Mesenchymal stem cell (in vitro differentiated cells and primary cell): Measurements from ENCODE around the gene TRHDE.
A peak's percentile ranks its signal among the peaks of the same experiment; 100 is the strongest.

Experiments used
- DNase-seq: peaks from one replicate; pipeline ENCODE4 v3.0.0-alpha.2; 2013
- H2AFZ ChIP-seq: one replicate; pipeline ENCODE4 v1.6.1; 2013; ENCODE audit warnings: low read depth, mild to moderate bottlenecking, control low read depth, inconsistent platforms, low read length, moderate library complexity
- H2AK5ac ChIP-seq: 2 replicates; pipeline ENCODE4 v1.6.1; 2013; ENCODE audit warnings: low read length, moderate library complexity, mild to moderate bottlenecking, inconsistent platforms; ENCODE audit not compliant: severe bottlenecking
- H2BK120ac ChIP-seq: one replicate; pipeline ENCODE4 v1.6.1; 2013; ENCODE audit warnings: low read depth, mild to moderate bottlenecking, inconsistent platforms, low read length, moderate library complexity
- H2BK12ac ChIP-seq, 2 experiments: one replicate each; pipeline ENCODE4 v1.6.1; 2013; ENCODE audit warnings: inconsistent platforms in 2 of 2, low read length in 2 of 2, mild to moderate bottlenecking in 2 of 2, moderate library complexity in 2 of 2, control low read depth in 1 of 2
- H2BK15ac ChIP-seq: one replicate; pipeline ENCODE4 v1.6.1; 2013; ENCODE audit warnings: mild to moderate bottlenecking, low read depth, inconsistent platforms; ENCODE audit not compliant: poor library complexity, severe bottlenecking
- H2BK5ac ChIP-seq: 2 replicates; pipeline ENCODE4 v1.6.1; 2013; ENCODE audit warnings: low read depth, mild to moderate bottlenecking, low read length, control low read depth, inconsistent platforms; ENCODE audit not compliant: poor library complexity, severe bottlenecking
- H3K14ac ChIP-seq, 2 experiments: one replicate each; pipeline ENCODE4 v1.6.1; 2013; ENCODE audit warnings: inconsistent platforms in 2 of 2, low read length in 2 of 2, control low read depth in 1 of 2, mild to moderate bottlenecking in 1 of 2, moderate library complexity in 1 of 2
- H3K18ac ChIP-seq, 2 experiments: one replicate each; pipeline ENCODE4 v1.6.1; 2013; ENCODE audit warnings: inconsistent platforms in 2 of 2, low read length in 2 of 2, control low read depth in 1 of 2, low read depth in 1 of 2, mild to moderate bottlenecking in 1 of 2
- H3K23ac ChIP-seq, 2 experiments: one replicate each; pipeline ENCODE4 v1.6.1; 2013; ENCODE audit warnings: inconsistent platforms in 2 of 2, low read length in 2 of 2, mild to moderate bottlenecking in 2 of 2, moderate library complexity in 2 of 2, control low read depth in 1 of 2
- H3K27ac ChIP-seq: 2 replicates; pipeline ENCODE4 v1.5.1; 2013; ENCODE audit warnings: mild to moderate bottlenecking, moderate library complexity, low read length, control low read depth, inconsistent platforms; ENCODE audit not compliant: poor library complexity, severe bottlenecking
- H3K27me3 ChIP-seq, 2 experiments: 2 replicates each; pipeline versions ENCODE4 v1.6.1 to v1.7.0; 2013; ENCODE audit warnings: low read length in 2 of 2, mild to moderate bottlenecking in 2 of 2, moderate library complexity in 2 of 2, control low read depth in 1 of 2, inconsistent platforms in 1 of 2; ENCODE audit not compliant: control insufficient read depth in 1 of 2, insufficient read depth in 1 of 2
- H3K36me3 ChIP-seq, 2 experiments: 2 replicates each; pipeline versions ENCODE4 v1.6.1 to v1.7.0; 2013; ENCODE audit warnings: low read length in 2 of 2, control low read depth in 1 of 2, inconsistent platforms in 1 of 2, low read depth in 1 of 2, mild to moderate bottlenecking in 1 of 2; ENCODE audit not compliant: insufficient read depth in 2 of 2, control insufficient read depth in 1 of 2
- H3K4ac ChIP-seq, 2 experiments: one replicate each; pipeline ENCODE4 v1.6.1; 2013; ENCODE audit warnings: inconsistent platforms in 2 of 2, low read length in 2 of 2, mild to moderate bottlenecking in 2 of 2, moderate library complexity in 2 of 2, control low read depth in 1 of 2, low read depth in 1 of 2
- H3K4me1 ChIP-seq: 2 replicates; pipeline ENCODE4 v1.6.1; 2013; ENCODE audit warnings: low read depth, low read length, control low read depth; ENCODE audit not compliant: control insufficient read depth, insufficient read depth
- H3K4me2 ChIP-seq: 2 replicates; pipeline ENCODE4 v1.6.1; 2013; ENCODE audit warnings: low read length, mild to moderate bottlenecking, inconsistent platforms; ENCODE audit not compliant: poor library complexity, severe bottlenecking
- H3K4me3 ChIP-seq, 2 experiments: 2 replicates each; pipeline versions ENCODE4 v1.5.1 to v1.7.0; 2013; ENCODE audit warnings: low read length in 2 of 2, mild to moderate bottlenecking in 2 of 2, control low read depth in 1 of 2, low read depth in 1 of 2; ENCODE audit not compliant: insufficient read depth in 1 of 2
- H3K79me1 ChIP-seq: replicated peaks from 2 replicates; pipeline ENCODE4 v1.6.1; 2013; ENCODE audit warnings: mild to moderate bottlenecking, control low read depth, low read length, inconsistent platforms; ENCODE audit not compliant: poor library complexity, severe bottlenecking
- H3K9ac ChIP-seq: 2 replicates; pipeline ENCODE4 v1.7.0; 2013; ENCODE audit warnings: mild to moderate bottlenecking, low read length, moderate library complexity
- H3K9me3 ChIP-seq: 2 replicates; pipeline ENCODE4 v1.7.0; 2013; ENCODE audit warnings: mild to moderate bottlenecking, low read length; ENCODE audit not compliant: control insufficient read depth
- H4K8ac ChIP-seq: one replicate; pipeline ENCODE4 v1.6.1; 2013; ENCODE audit warnings: inconsistent platforms, mild to moderate bottlenecking, low read length, moderate library complexity
- H4K91ac ChIP-seq: one replicate; pipeline ENCODE4 v1.6.1; 2013; ENCODE audit warnings: mild to moderate bottlenecking, low read length, inconsistent platforms
- WGBS: methylation state at CpG from one replicate; pipeline ENCODE4 v1.1.7; 2013; ENCODE audit warnings: mixed read lengths; 5-methylcytosine and 5-hydroxymethylcytosine counted together

TRHDE gene

DNA sequence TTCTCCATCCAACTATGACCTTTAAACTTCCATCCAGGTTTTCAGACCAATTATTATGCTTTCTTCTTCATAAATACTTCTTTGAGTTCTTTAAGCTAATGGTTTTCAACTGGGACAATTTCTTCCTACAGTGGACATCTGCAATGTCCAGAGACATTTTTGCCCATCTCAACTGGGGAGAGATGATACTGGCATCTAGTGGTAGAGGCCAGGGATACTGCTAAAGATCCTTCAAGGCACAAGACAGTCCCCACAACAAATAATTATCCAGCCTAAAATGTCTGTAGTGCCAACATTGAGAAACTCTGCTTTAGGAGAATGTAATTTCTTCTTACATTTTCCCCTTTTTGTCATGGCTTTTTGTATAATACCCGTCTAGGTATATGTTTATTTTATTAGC is 10.6 kb downstream of the TRHDE start:
- no peak overlapping the region for H3K4me3 ChIP-seq
- no peak overlapping the region for H3K9ac ChIP-seq
- no peak overlapping the region for H3K27ac ChIP-seq
- no peak overlapping the region for H2AFZ ChIP-seq
- H3K18ac ChIP-seq: no peak overlapping the region
- no peaks in the 10 kb centered on the region for H3K36me3 ChIP-seq
- no peak overlapping the region for H2BK5ac ChIP-seq
- H3K79me1 ChIP-seq: peaks cover 2% of the 10 kb centered on the region
- no peak overlapping the region for H3K14ac ChIP-seq
- H3K4me1 ChIP-seq: peaks cover 4% of the 10 kb centered on the region
- WGBS: no CpG with 5 or more reads among the region's 1 CpG
- H4K91ac ChIP-seq: no peak overlapping the region
- peak; percentile 55 for DNase-seq
- no peak overlapping the region for H3K4ac ChIP-seq
- H3K23ac ChIP-seq: no peak overlapping the region
- no peaks in the 10 kb centered on the region for H3K9me3 ChIP-seq
- H2BK15ac ChIP-seq: no peak overlapping the region
- no peak overlapping the region for H3K4me2 ChIP-seq
- H4K8ac ChIP-seq: no peak overlapping the region
- no peak overlapping the region for H2BK120ac ChIP-seq
- H2AK5ac ChIP-seq: no peak overlapping the region
- H2BK12ac ChIP-seq: no peak overlapping the region
- no peaks in the 10 kb centered on the region for H3K27me3 ChIP-seq

DNA sequence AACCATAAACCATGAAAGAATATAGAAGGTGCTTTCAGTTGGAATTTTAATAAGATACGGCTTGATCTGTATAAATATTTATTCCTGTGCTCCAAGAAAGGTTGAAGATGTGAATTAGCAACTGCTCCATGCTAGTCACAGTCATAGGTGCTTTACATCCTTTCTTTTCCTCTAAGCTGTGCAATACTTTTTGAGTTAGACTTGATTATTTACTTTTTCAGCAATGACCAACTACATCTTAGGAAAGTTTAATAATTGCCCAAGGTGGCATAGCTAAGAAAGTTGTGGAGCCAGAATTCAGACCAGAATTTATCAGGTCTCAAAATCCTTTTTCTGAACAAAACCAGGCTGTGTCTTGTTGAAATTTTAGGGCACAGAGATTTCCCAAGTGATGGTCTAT is 13.7 kb downstream of the TRHDE start:
- Histone ChIP-seq H2BK120ac (no peak overlapping the region), H3K27ac (no peak overlapping the region), H3K9me3 (no peaks in the 10 kb centered on the region), H3K79me1 (peaks cover 2% of the 10 kb centered on the region), H3K4me1 (no peaks in the 10 kb centered on the region), H3K4ac (no peak overlapping the region), H3K27me3 (no peaks in the 10 kb centered on the region), H3K4me2 (no peak overlapping the region), H3K18ac (no peak overlapping the region), H3K23ac (no peak overlapping the region), H4K91ac (no peak overlapping the region), H2AK5ac (no peak overlapping the region), H4K8ac (no peak overlapping the region), H3K9ac (no peak overlapping the region), H3K4me3 (no peak overlapping the region), H2BK12ac (no peak overlapping the region), H2BK15ac (no peak overlapping the region), H2AFZ (no peak overlapping the region), H3K14ac (no peak overlapping the region), H2BK5ac (no peak overlapping the region), H3K36me3 (no peaks in the 10 kb centered on the region)
- 100% methylated on average over 1 of the region's 1 CpG for whole genome bisulfite sequencing
- DNase-seq: no peak

DNA sequence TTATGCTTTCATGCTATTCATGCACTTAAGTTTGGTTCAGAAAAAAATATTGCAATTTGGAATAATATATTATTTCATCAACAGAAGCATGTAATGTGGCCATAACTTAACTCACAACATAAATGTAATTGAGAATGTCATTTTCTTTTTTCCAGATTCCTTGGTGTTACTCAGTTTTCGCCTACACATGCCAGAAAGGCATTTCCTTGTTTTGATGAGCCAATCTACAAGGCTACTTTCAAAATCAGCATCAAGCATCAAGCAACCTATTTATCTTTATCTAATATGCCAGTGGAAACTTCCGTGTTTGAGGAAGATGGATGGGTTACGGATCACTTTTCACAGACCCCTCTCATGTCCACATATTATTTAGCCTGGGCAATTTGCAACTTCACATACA is 14.4 kb downstream of the TRHDE start:
- 79% methylated on average over 1 of the region's 3 CpGs for WGBS
- no peak overlapping the region for H3K23ac ChIP-seq
- no peak for DNase-seq
- no peak overlapping the region for H2AK5ac ChIP-seq
- H3K14ac ChIP-seq: no peak overlapping the region
- H3K27me3 ChIP-seq: no peaks in the 10 kb centered on the region
- no peak overlapping the region for H3K27ac ChIP-seq
- no peak overlapping the region for H4K8ac ChIP-seq
- no peaks in the 10 kb centered on the region for H3K4me1 ChIP-seq
- H2BK15ac ChIP-seq: no peak overlapping the region
- no peak overlapping the region for H3K4ac ChIP-seq
- H3K36me3 ChIP-seq: no peaks in the 10 kb centered on the region
- H2BK120ac ChIP-seq: no peak overlapping the region
- H2BK5ac ChIP-seq: no peak overlapping the region
- H2AFZ ChIP-seq: no peak overlapping the region
- H3K4me3 ChIP-seq: no peak overlapping the region
- H3K18ac ChIP-seq: no peak overlapping the region
- no peak overlapping the region for H2BK12ac ChIP-seq
- no peak overlapping the region for H4K91ac ChIP-seq
- no peak overlapping the region for H3K9ac ChIP-seq
- no peak overlapping the region for H3K4me2 ChIP-seq
- H3K79me1 ChIP-seq: peaks cover 2% of the 10 kb centered on the region
- H3K9me3 ChIP-seq: no peaks in the 10 kb centered on the region

DNA sequence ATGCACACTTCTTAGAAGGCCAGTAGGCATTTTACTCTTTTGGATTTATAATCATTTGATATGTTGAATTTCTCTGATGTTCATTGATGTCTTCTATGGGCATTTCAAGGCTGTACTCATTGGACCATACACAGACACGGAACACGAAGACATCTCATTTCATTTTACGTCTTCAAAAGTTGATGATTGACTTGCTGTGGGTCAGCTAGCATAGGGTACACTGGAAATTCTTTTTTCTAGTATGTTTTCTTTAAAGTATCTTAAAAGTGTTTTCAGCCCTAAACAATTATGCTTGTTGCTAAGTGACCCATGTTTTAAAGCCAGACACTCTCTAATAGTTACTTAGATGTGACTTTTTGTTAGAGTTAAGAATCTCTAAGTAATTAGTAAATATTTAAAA is 16.3 kb downstream of the TRHDE start:
- 100% methylated on average over 3 of the region's 3 CpGs for WGBS

More for the DNA sequence above, 16.3 kb downstream of the TRHDE start:
- Histone ChIP-seq H3K4me2 (no peak overlapping the region), H3K9me3 (no peaks in the 10 kb centered on the region), H2BK15ac (no peak overlapping the region), H3K4me3 (no peak overlapping the region), H2BK12ac (no peak overlapping the region), H3K4me1 (no peaks in the 10 kb centered on the region), H3K18ac (no peak overlapping the region), H3K4ac (no peak overlapping the region), H2AK5ac (no peak overlapping the region), H2BK5ac (no peak overlapping the region), H4K8ac (no peak overlapping the region), H3K14ac (no peak overlapping the region), H3K36me3 (no peaks in the 10 kb centered on the region), H3K27me3 (no peaks in the 10 kb centered on the region), H3K9ac (no peak overlapping the region), H2BK120ac (no peak overlapping the region), H4K91ac (no peak overlapping the region), H3K27ac (no peak overlapping the region), H3K79me1 (peaks cover 4% of the 10 kb centered on the region), H3K23ac (no peak overlapping the region), H2AFZ (no peak overlapping the region)
- no peak for DNase-seq
